HepG2 (cell line): Measurements from ENCODE around the gene MRFAP1L1. TPM values are rescaled to one million over a fixed set of nuclear protein-coding genes. Genes with fewer than 3 reads are reported as not detected.

Experiments
- FOXA1 ChIP-seq, 2 experiments: fragments of 450-650 bp in 1 of 2; sonication (generic) in 1 of 2; formaldehyde crosslinking in 1 of 2; IDR thresholded peaks; 2 replicates each; pipeline versions ENCODE4 v1.4.0 to v1.6.1; 2016 to 2020; ENCODE audit warnings: missing genetic modification reagents in 1 of 2
- FOXJ3 ChIP-seq: sonication (generic); formaldehyde crosslinking; IDR thresholded peaks from 2 replicates; pipeline ENCODE4 v1.4.0; 2020; ENCODE audit warnings: missing genetic modification reagents, mild to moderate bottlenecking, borderline replicate concordance
- FOXO1 ChIP-seq: sonication (generic); formaldehyde crosslinking; IDR thresholded peaks from 2 replicates; pipeline ENCODE4 v1.4.0; 2020; ENCODE audit warnings: missing genetic modification reagents
- JUN ChIP-seq: sonication (generic); formaldehyde crosslinking; IDR thresholded peaks from 2 replicates; pipeline ENCODE4 v1.4.0; 2020; ENCODE audit warnings: mild to moderate bottlenecking, missing genetic modification reagents
- NFATC3 ChIP-seq: sonication (generic); formaldehyde crosslinking; IDR thresholded peaks from 2 replicates; pipeline ENCODE4 v1.5.1; 2020; ENCODE audit warnings: mild to moderate bottlenecking, missing genetic modification reagents
- NR2F6 ChIP-seq, 2 experiments: IDR thresholded peaks; 2 replicates each; pipeline ENCODE4 v1.6.1; 2016; ENCODE audit warnings: antibody characterized with exemption in 1 of 2, mild to moderate bottlenecking in 1 of 2
- PHF5A ChIP-seq: IDR thresholded peaks from one replicate; pipeline ENCODE4 v1.6.1; 2018; ENCODE audit warnings: low read depth, missing genetic modification reagents; ENCODE audit not compliant: unreplicated experiment
- POLR2AphosphoS2 ChIP-seq: IDR thresholded peaks from 2 replicates; pipeline ENCODE4 v1.6.1; 2011; ENCODE audit warnings: low read depth, low read length, improper control_type of control experiment
- RAD21 ChIP-seq: fragments of 450-650 bp; formaldehyde crosslinking; IDR thresholded peaks from 2 replicates; pipeline ENCODE4 v1.5.0; 2020; ENCODE audit warnings: mild to moderate bottlenecking
- SATB2 ChIP-seq: sonication (generic); formaldehyde crosslinking; IDR thresholded peaks from 2 replicates; pipeline ENCODE4 v1.5.0; 2020; ENCODE audit warnings: missing genetic modification reagents
- SIN3B ChIP-seq: fragments of 150-350 bp; IDR thresholded peaks from 2 replicates; pipeline ENCODE4 v1.6.1; 2014; ENCODE audit warnings: low read length
- SMAD3 ChIP-seq: sonication (generic); formaldehyde crosslinking; IDR thresholded peaks from 2 replicates; pipeline ENCODE4 v1.4.0; 2020; ENCODE audit warnings: missing genetic modification reagents
- SP140L ChIP-seq: sonication (generic); formaldehyde crosslinking; IDR thresholded peaks from 2 replicates; pipeline ENCODE4 v1.4.0; 2020; ENCODE audit warnings: missing genetic modification reagents, borderline replicate concordance
- TCF7 ChIP-seq: sonication (generic); IDR thresholded peaks from 2 replicates; pipeline ENCODE4 v1.6.1; 2016; ENCODE audit warnings: antibody characterized with exemption, low read depth
- TEAD2 ChIP-seq: sonication (generic); formaldehyde crosslinking; IDR thresholded peaks from 2 replicates; pipeline ENCODE4 v1.9.0; 2021; ENCODE audit warnings: missing genetic modification reagents
- TGIF2 ChIP-seq: IDR thresholded peaks from 2 replicates; pipeline ENCODE4 v1.6.1; 2016; ENCODE audit warnings: control low read depth, missing compliant biosample characterization
- ZMYM4 ChIP-seq: sonication (generic); formaldehyde crosslinking; IDR thresholded peaks from 2 replicates; pipeline ENCODE4 v1.8.1; 2023; ENCODE audit warnings: mild to moderate bottlenecking, missing genetic modification reagents
- ZNF124 ChIP-seq: sonication (generic); formaldehyde crosslinking; IDR thresholded peaks from 2 replicates; pipeline ENCODE4 v1.4.0; 2020; ENCODE audit warnings: missing genetic modification reagents
- ZNF256 ChIP-seq: sonication (generic); formaldehyde crosslinking; conservative IDR thresholded peaks from 2 replicates; pipeline ENCODE4 v1.4.0; 2020; ENCODE audit warnings: missing genetic modification reagents
- ZNF260 ChIP-seq: sonication (generic); formaldehyde crosslinking; IDR thresholded peaks from 2 replicates; pipeline ENCODE4 v1.4.0; 2020; ENCODE audit warnings: missing genetic modification reagents, low read depth, mild to moderate bottlenecking, borderline replicate concordance
- ZNF430 ChIP-seq: sonication (generic); formaldehyde crosslinking; IDR thresholded peaks from 2 replicates; pipeline ENCODE4 v1.9.0; 2021; ENCODE audit warnings: mild to moderate bottlenecking, missing genetic modification reagents
- ZNF562 ChIP-seq: sonication (generic); formaldehyde crosslinking; IDR thresholded peaks from 2 replicates; pipeline ENCODE4 v1.8.0; 2022; ENCODE audit warnings: missing genetic modification reagents, borderline replicate concordance
- ZNF747 ChIP-seq: sonication (generic); formaldehyde crosslinking; IDR thresholded peaks from 2 replicates; pipeline ENCODE4 v1.8.1; 2023; ENCODE audit warnings: missing genetic modification reagents, mild to moderate bottlenecking, borderline replicate concordance
- ZNF772 ChIP-seq: sonication (generic); formaldehyde crosslinking; IDR thresholded peaks from 2 replicates; pipeline ENCODE4 v1.5.0; 2020; ENCODE audit warnings: mild to moderate bottlenecking, missing genetic modification reagents
- ZNF891 ChIP-seq: sonication (generic); formaldehyde crosslinking; IDR thresholded peaks from 2 replicates; pipeline ENCODE4 v1.5.0; 2020; ENCODE audit warnings: mild to moderate bottlenecking, missing genetic modification reagents
- polyA plus RNA-seq, 8 experiments: library from polyadenylated mRNA; depleted of rRNA in 3 of 8; stranded (reverse) in 7 of 8; unstranded in 1 of 8; fragments of >200 nt; fragmentation: Illumina TruSeq in 4 of 8; extraction: Trizol in 4 of 8; gene quantifications; 2 replicates each; pipeline versions ENCODE4 v1.2.1 to v1.2.3, GENCODE V29; 2011 to 2016; ENCODE audit warnings: low read depth in 4 of 8, missing spikeins in 1 of 8, mixed read lengths in 1 of 8; ENCODE audit not compliant: insufficient read depth in 1 of 8
- total RNA-seq, 5 experiments: library from RNA; depleted of rRNA; stranded (reverse); fragments of >200 nt; fragmentation: Illumina TruSeq; extraction: Trizol; gene quantifications; 2 replicates each; pipeline ENCODE4 v1.2.3, GENCODE V29; 2016; ENCODE audit warnings: low read depth in 1 of 5
- TF ChIP-seq, protein P1 (sequence below): sonication (generic); formaldehyde crosslinking; IDR thresholded peaks from 2 replicates; pipeline ENCODE4 v1.8.0; 2022; ENCODE audit warnings: missing genetic modification reagents, mild to moderate bottlenecking, moderate library complexity, borderline replicate concordance
- TF ChIP-seq, protein P2 (sequence below): IDR thresholded peaks from 2 replicates; pipeline ENCODE4 v1.6.1; 2016; ENCODE audit warnings: control low read depth
- TF ChIP-seq, protein P3 (sequence below): sonication (generic); formaldehyde crosslinking; IDR thresholded peaks from 2 replicates; pipeline ENCODE4 v1.4.0; 2020; ENCODE audit warnings: missing genetic modification reagents

MRFAP1L1 gene
- total and polyA plus RNA-seq, 2 of the 13 experiments (the other 11 are each of a cell fraction or from before 2014, with no cell fraction given), result 44.8 to 76.6 TPM

DNA sequence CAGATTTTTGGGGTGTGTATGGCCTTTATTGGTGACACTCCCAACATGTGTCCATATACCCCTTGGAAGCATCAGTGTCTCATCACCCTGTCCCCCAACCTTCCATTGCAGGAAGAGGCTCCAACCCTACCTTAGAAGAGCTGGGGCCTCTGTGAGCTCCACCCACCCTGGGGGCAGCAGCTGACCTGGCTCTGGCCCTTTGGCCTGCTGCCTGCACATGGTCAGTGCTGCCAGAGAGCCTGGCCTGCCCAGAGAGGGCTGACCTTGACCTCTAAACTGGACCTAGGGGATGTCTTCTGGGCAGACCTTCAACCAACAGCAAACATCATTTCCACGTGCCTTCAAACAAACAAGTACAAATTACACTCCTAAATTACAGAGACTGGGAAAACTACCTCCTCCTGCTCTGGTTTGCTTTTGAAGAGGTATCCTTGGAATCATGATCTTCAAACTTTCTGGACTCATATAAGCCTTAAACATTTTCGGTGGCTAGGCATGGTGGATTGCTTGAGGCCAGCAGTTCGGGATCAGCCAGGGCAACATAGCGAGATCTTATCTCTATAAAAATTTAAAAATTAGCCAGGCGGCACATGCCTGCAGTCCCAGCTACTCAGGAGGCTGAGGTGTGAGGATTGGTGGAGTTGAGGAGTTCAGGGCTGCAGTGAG is 45.6 kb upstream of the MRFAP1L1 start (continued):
- TF ChIP-seq TGIF2 (peak; percentile 78; the same call in 1 of the 2 replicates), ZNF891 (CRISPR knock-in tag) (peak; percentile 89; the same call in 1 of the 2 replicates), JUN (0 out of 2 replicates have a peak, but pooled peaks have one; percentile 42), ZNF562 (no peak), NR2F6 (IDR thresholded peaks at IDR 0.05) (peak; percentile 97), NR2F6 (CRISPR knock-in tag; IDR thresholded peaks at IDR 0.05) (peak; percentile 99), SATB2 (no peak), ZNF430 (CRISPR knock-in tag) (peak; percentile 92), POLR2AphosphoS2 (no peak), RAD21 (CRISPR knock-in tag) (no peak), FOXA1 (IDR thresholded peaks at IDR 0.05) (no peak), FOXA1 (CRISPR knock-in tag; IDR thresholded peaks at IDR 0.05) (peak; percentile 84), TEAD2 (no peak), NFATC3 (CRISPR knock-in tag) (no peak), ZNF256 (0 out of 2 replicates have a peak, but pooled peaks have one; percentile 34), ZNF772 (CRISPR knock-in tag) (peak; percentile 76; the same call in 1 of the 2 replicates), ZNF260 (no peak), SP140L (no peak), SMAD3 (CRISPR knock-in tag) (peak; percentile 94), SIN3B (no peak), FOXO1 (CRISPR knock-in tag) (peak; percentile 93), PHF5A (CRISPR knock-in tag) (peak; percentile 92), FOXJ3 (CRISPR knock-in tag) (peak; percentile 86), TCF7 (peak; percentile 58; the same call in 1 of the 2 replicates), ZNF747 (CRISPR knock-in tag) (no peak), ZMYM4 (CRISPR knock-in tag) (peak; percentile 83), ZNF124 (CRISPR knock-in tag) (0 out of 2 replicates have a peak, but pooled peaks have one; percentile 57)
- TF ChIP-seq, protein P1, sequence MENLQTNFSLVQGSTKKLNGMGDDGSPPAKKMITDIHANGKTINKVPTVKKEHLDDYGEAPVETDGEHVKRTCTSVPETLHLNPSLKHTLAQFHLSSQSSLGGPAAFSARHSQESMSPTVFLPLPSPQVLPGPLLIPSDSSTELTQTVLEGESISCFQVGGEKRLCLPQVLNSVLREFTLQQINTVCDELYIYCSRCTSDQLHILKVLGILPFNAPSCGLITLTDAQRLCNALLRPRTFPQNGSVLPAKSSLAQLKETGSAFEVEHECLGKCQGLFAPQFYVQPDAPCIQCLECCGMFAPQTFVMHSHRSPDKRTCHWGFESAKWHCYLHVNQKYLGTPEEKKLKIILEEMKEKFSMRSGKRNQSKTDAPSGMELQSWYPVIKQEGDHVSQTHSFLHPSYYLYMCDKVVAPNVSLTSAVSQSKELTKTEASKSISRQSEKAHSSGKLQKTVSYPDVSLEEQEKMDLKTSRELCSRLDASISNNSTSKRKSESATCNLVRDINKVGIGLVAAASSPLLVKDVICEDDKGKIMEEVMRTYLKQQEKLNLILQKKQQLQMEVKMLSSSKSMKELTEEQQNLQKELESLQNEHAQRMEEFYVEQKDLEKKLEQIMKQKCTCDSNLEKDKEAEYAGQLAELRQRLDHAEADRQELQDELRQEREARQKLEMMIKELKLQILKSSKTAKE (CRISPR knock-in tag), result peak; percentile 99
- TF ChIP-seq, protein P2, sequence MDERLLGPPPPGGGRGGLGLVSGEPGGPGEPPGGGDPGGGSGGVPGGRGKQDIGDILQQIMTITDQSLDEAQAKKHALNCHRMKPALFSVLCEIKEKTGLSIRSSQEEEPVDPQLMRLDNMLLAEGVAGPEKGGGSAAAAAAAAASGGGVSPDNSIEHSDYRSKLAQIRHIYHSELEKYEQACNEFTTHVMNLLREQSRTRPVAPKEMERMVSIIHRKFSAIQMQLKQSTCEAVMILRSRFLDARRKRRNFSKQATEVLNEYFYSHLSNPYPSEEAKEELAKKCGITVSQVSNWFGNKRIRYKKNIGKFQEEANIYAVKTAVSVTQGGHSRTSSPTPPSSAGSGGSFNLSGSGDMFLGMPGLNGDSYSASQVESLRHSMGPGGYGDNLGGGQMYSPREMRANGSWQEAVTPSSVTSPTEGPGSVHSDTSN, result no peak
- TF ChIP-seq, protein P3, sequence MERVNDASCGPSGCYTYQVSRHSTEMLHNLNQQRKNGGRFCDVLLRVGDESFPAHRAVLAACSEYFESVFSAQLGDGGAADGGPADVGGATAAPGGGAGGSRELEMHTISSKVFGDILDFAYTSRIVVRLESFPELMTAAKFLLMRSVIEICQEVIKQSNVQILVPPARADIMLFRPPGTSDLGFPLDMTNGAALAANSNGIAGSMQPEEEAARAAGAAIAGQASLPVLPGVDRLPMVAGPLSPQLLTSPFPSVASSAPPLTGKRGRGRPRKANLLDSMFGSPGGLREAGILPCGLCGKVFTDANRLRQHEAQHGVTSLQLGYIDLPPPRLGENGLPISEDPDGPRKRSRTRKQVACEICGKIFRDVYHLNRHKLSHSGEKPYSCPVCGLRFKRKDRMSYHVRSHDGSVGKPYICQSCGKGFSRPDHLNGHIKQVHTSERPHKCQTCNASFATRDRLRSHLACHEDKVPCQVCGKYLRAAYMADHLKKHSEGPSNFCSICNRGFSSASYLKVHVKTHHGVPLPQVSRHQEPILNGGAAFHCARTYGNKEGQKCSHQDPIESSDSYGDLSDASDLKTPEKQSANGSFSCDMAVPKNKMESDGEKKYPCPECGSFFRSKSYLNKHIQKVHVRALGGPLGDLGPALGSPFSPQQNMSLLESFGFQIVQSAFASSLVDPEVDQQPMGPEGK, result peak; percentile 95
